Measurements from ENCODE around the gene SCML1. TPM values are rescaled to one million over a fixed set of nuclear protein-coding genes. Genes with fewer than 3 reads are reported as not detected.

The SCML1 gene
- total RNA-seq, 1 experiment from 2014 or later, result 2.7 TPM

DNA sequence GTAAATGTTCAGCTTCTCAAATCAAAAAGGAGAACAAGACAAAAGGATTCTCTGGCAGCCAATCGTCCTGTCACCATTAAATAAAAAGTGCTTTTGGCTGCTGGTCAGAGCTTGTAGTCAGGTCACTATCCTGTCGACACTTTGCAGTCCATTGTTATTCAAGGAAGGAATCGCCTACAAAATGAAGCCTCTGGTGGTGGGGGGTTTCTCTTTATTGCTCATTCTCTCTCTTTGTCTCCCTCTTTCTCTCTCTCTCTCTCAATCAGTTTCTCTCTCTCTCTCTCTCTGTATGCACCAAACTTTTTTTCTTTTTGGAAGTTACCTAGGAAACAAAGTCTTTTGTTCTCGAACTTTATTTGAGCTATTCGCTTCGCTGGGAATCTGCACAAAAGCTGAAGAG is 17.6 kb upstream of the SCML1 start:
- Histone ChIP-seq H3K9me2 (ENCODE audit: insufficient read depth) (no peaks in the 10 kb centered on the region), H3K9ac (ENCODE audit: low read length) (no peak overlapping the region), H4K20me1 (ENCODE audit: insufficient read depth) (no peaks in the 10 kb centered on the region), H2AFZ (ENCODE audit: low read depth, low read length, poor library complexity, severe bottlenecking) (no peak overlapping the region), H3K36me3 (ENCODE audit: control insufficient read depth in 1 of 2, insufficient read depth in 2 of 2, low read length in 2 of 2) (no peaks in the 10 kb centered on the region), H3K9me3 (ENCODE audit: control insufficient read depth in 1 of 2, insufficient read depth in 1 of 2, low read depth in 1 of 2, low read length in 2 of 2) (no peaks in the 10 kb centered on the region), H3K79me2 (ENCODE audit: insufficient read depth, low read length) (no peaks in the 10 kb centered on the region), H3K4me1 (ENCODE audit: control insufficient read depth in 1 of 2, insufficient read depth in 2 of 2, low read length in 2 of 2) (no peaks in the 10 kb centered on the region), H3K27ac (ENCODE audit: low read depth, low read length) (no peak overlapping the region), H3K27me3 (ENCODE audit: insufficient read depth, low read length) (no peaks in the 10 kb centered on the region), H3K4me3 (replicated peaks in 1 of 2; ENCODE audit: low read depth in 1 of 2, low read length in 2 of 2) (no peak overlapping the region), H3K4me2 (ENCODE audit: low read length) (no peak overlapping the region)
- intact Hi-C loops (cut with micrococcal nuclease), result no loop called here
- BruUV-seq (replicated peaks), result no TSS peak
- no peak for DNase-seq (ENCODE audit: low read depth, low spot score)
- CTCF ChIA-PET, result no interaction called here
- ATAC-seq, result no peak
- TF ChIP-seq JUND (IDR thresholded peaks at IDR 0.05) (no peak), TCF7L2 (IDR thresholded peaks at IDR 0.05; ENCODE audit: borderline replicate concordance, extremely low read depth, insufficient read depth, insufficient read length) (no peak), FOSL1 (IDR thresholded peaks at IDR 0.05; ENCODE audit: low read depth) (no peak), EZH2 (IDR thresholded peaks at IDR 0.05) (no peak), YY1 (IDR thresholded peaks at IDR 0.05; ENCODE audit: extremely low read depth, insufficient replicate concordance, low read depth, low read length) (no peak), ZNF274 (IDR thresholded peaks at IDR 0.05; ENCODE audit: low read depth, low read length) (no peak), EZH2phosphoT487 (IDR thresholded peaks at IDR 0.05; ENCODE audit: borderline replicate concordance) (no peak), SP1 (IDR thresholded peaks at IDR 0.05; ENCODE audit: low read depth) (no peak), SRF (IDR thresholded peaks at IDR 0.05; ENCODE audit: low read depth) (no peak)
- TF ChIP-seq, protein P1, sequence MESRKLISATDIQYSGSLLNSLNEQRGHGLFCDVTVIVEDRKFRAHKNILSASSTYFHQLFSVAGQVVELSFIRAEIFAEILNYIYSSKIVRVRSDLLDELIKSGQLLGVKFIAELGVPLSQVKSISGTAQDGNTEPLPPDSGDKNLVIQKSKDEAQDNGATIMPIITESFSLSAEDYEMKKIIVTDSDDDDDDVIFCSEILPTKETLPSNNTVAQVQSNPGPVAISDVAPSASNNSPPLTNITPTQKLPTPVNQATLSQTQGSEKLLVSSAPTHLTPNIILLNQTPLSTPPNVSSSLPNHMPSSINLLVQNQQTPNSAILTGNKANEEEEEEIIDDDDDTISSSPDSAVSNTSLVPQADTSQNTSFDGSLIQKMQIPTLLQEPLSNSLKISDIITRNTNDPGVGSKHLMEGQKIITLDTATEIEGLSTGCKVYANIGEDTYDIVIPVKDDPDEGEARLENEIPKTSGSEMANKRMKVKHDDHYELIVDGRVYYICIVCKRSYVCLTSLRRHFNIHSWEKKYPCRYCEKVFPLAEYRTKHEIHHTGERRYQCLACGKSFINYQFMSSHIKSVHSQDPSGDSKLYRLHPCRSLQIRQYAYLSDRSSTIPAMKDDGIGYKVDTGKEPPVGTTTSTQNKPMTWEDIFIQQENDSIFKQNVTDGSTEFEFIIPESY (IDR thresholded peaks at IDR 0.05; ENCODE audit: extremely low read depth, insufficient replicate concordance, low read length), result no peak
- TF ChIP-seq, protein P2, sequence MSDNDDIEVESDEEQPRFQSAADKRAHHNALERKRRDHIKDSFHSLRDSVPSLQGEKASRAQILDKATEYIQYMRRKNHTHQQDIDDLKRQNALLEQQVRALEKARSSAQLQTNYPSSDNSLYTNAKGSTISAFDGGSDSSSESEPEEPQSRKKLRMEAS (IDR thresholded peaks at IDR 0.05), result no peak
- POLR2A ChIA-PET, result no interaction called here
- RAD21 ChIA-PET (ENCODE audit: low non-redundant PET in 1 of 2, low total read pairs in 2 of 2, uncharacterized antibody in 2 of 2, unreplicated experiment in 2 of 2), result no interaction called here

Data from HCT116 (cell line).